Astrocyte (in vitro differentiated cells and primary cell): ENCODE data around the gene ACTRT2. TPM values are rescaled to one million over a fixed set of nuclear protein-coding genes. Genes with fewer than 3 reads are reported as not detected.

Experiments used
- DNase-seq: peaks from one replicate; pipeline ENCODE4 v3.0.0-alpha.2; 2010; ENCODE audit warnings: low read depth
- FAIRE-seq: peaks from 2 replicates; lab custom pipeline; 2011; peaks lifted over from hg19 to GRCh38; lab: Jason Lieb, UNC
- H2AFZ ChIP-seq: 2 replicates; pipeline ENCODE4 v1.6.0; 2012; ENCODE audit warnings: low read depth, low read length, inconsistent platforms
- H3K27ac ChIP-seq: 2 replicates; pipeline ENCODE4 v1.5.1; 2011; ENCODE audit warnings: low read depth, low read length, inconsistent platforms
- H3K27me3 ChIP-seq: 2 replicates; pipeline ENCODE4 v1.6.0; 2011; ENCODE audit warnings: low read length, inconsistent platforms; ENCODE audit not compliant: insufficient read depth
- H3K36me3 ChIP-seq: 2 replicates; pipeline ENCODE4 v1.5.1; 2011; ENCODE audit warnings: low read length, inconsistent platforms; ENCODE audit not compliant: insufficient read depth
- H3K4me1 ChIP-seq: 2 replicates; pipeline ENCODE4 v1.5.1; 2011; ENCODE audit warnings: low read length, inconsistent platforms; ENCODE audit not compliant: insufficient read depth
- H3K4me2 ChIP-seq: 2 replicates; pipeline ENCODE4 v1.6.0; 2012; ENCODE audit warnings: low read length, inconsistent platforms
- H3K4me3 ChIP-seq: 2 replicates; pipeline ENCODE4 v1.5.1; 2011; ENCODE audit warnings: low read depth, mild to moderate bottlenecking, low read length, inconsistent platforms; ENCODE audit not compliant: insufficient read depth
- H3K79me2 ChIP-seq: 2 replicates; pipeline ENCODE4 v1.6.0; 2012; ENCODE audit warnings: mild to moderate bottlenecking, low read length, inconsistent platforms; ENCODE audit not compliant: insufficient read depth
- H3K9ac ChIP-seq: 2 replicates; pipeline ENCODE4 v1.6.0; 2012; ENCODE audit warnings: mild to moderate bottlenecking, low read length, inconsistent platforms
- H3K9me3 ChIP-seq: 2 replicates; pipeline ENCODE4 v1.5.1; 2012; ENCODE audit warnings: low read depth, mild to moderate bottlenecking, low read length, inconsistent platforms; ENCODE audit not compliant: insufficient read depth
- H4K20me1 ChIP-seq: 2 replicates; pipeline ENCODE4 v1.6.0; 2012; ENCODE audit warnings: low read length, inconsistent platforms; ENCODE audit not compliant: insufficient read depth
- H3K27ac Mint-ChIP-seq: one replicate; pipeline ENCODE4 v1.8.0; 2021; ENCODE audit warnings: mild to moderate bottlenecking, mixed read lengths; ENCODE audit not compliant: unreplicated experiment
- H3K27me3 Mint-ChIP-seq: one replicate; pipeline ENCODE4 v1.8.0; 2021; ENCODE audit warnings: low read depth, mixed read lengths; ENCODE audit not compliant: unreplicated experiment
- H3K36me3 Mint-ChIP-seq: one replicate; pipeline ENCODE4 v1.8.0; 2021; ENCODE audit warnings: low read depth, mixed read lengths; ENCODE audit not compliant: unreplicated experiment
- H3K4me1 Mint-ChIP-seq: one replicate; pipeline ENCODE4 v1.8.0; 2021; ENCODE audit warnings: low read depth, mixed read lengths; ENCODE audit not compliant: unreplicated experiment
- H3K4me3 Mint-ChIP-seq: one replicate; pipeline ENCODE4 v1.8.0; 2021; ENCODE audit warnings: mild to moderate bottlenecking, moderate library complexity, mixed read lengths; ENCODE audit not compliant: unreplicated experiment
- H3K9me3 Mint-ChIP-seq: one replicate; pipeline ENCODE4 v1.8.0; 2021; ENCODE audit warnings: mild to moderate bottlenecking, mixed read lengths; ENCODE audit not compliant: unreplicated experiment
- EZH2 ChIP-seq: IDR thresholded peaks from 2 replicates; pipeline ENCODE4 v1.6.1; 2012; ENCODE audit warnings: mild to moderate bottlenecking, low read length, inconsistent platforms; ENCODE audit not compliant: insufficient read depth
- total RNA-seq: library from RNA; stranded (reverse); gene quantifications from 2 replicates; pipeline ENCODE4 v1.2.1, GENCODE V29; 2021
- TF ChIP-seq, protein P1 (sequence below): IDR thresholded peaks from 2 replicates; pipeline ENCODE4 v1.5.1; 2011; ENCODE audit warnings: low read depth, mild to moderate bottlenecking, inconsistent platforms, low read length, moderate library complexity; ENCODE audit not compliant: insufficient read depth

ACTRT2 gene
- total RNA-seq, 1 donor from 2014 or later = not detected

DNA sequence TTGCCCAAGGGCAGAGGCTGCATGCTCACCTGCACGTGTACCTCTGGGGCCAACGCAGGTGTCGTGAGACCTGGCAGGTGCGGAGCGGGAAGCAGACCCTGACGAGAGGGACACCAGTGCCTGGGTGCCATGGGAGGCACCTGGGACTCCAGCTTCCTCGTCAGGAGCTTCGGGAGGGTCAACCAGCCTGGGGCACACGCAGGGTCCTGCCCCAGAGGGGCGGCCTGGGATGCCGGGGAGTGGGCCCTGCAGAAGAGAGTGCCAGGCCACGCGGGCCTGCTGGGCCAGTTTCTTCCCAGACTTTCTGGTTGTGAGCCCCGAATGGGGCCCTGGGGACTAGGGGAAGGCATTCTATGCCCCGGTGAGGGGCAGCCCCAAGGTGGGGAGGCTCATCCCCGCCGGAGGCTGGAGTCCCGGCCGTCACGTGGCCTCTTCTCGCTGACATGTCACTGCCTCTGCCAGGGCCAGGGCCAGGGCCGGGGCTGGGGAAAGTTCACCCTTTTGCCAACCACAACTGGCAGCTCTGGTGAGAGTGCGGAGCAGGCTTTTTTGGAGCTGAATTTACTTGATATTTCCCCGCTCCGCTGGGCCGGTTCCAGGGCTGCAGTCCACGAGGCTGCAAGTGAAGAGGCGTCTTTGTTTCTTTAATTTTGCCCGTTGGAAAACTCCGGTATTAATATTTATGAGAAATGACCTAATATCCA is 38.5 kb upstream of the ACTRT2 start:
- Mint-ChIP-seq H3K27ac (no peak overlapping the region), H3K9me3 (no peaks in the 10 kb centered on the region), H3K4me1 (no peaks in the 10 kb centered on the region), H3K4me3 (no peak overlapping the region), H3K27me3 (peaks cover 10% of the 10 kb centered on the region), H3K36me3 (no peaks in the 10 kb centered on the region)
- Histone ChIP-seq H2AFZ (no peak overlapping the region), H3K36me3 (no peaks in the 10 kb centered on the region), H4K20me1 (no peaks in the 10 kb centered on the region), H3K4me1 (no peaks in the 10 kb centered on the region), H3K27me3 (no peaks in the 10 kb centered on the region), H3K79me2 (no peaks in the 10 kb centered on the region), H3K4me2 (no peak overlapping the region), H3K4me3 (no peak overlapping the region), H3K27ac (no peak overlapping the region), H3K9me3 (no peaks in the 10 kb centered on the region), H3K9ac (no peak overlapping the region)
- DNase-seq (no peak), FAIRE-seq (no peak)
- TF ChIP-seq EZH2 = no peak
- TF ChIP-seq, protein P1, sequence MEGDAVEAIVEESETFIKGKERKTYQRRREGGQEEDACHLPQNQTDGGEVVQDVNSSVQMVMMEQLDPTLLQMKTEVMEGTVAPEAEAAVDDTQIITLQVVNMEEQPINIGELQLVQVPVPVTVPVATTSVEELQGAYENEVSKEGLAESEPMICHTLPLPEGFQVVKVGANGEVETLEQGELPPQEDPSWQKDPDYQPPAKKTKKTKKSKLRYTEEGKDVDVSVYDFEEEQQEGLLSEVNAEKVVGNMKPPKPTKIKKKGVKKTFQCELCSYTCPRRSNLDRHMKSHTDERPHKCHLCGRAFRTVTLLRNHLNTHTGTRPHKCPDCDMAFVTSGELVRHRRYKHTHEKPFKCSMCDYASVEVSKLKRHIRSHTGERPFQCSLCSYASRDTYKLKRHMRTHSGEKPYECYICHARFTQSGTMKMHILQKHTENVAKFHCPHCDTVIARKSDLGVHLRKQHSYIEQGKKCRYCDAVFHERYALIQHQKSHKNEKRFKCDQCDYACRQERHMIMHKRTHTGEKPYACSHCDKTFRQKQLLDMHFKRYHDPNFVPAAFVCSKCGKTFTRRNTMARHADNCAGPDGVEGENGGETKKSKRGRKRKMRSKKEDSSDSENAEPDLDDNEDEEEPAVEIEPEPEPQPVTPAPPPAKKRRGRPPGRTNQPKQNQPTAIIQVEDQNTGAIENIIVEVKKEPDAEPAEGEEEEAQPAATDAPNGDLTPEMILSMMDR = no peak

DNA sequence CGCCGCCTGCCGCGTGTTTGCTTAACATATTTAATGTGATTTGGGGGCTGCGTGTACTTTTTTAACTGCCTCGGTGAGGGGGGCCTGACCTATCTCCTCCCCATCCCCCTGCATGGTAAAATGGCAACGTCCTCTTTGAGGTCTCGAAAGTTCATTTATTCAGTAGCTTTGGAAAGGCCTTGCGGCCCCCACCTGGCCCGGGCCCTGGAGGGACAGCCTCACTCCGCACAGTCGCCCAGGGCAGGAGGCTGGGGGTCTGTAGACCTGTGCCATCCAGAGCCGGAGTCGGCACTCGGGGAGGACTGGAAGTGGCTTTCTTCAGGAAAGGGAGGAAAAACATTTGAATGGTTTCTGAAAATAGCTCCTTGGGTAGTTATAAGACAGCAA is 38.0 kb upstream of the ACTRT2 start:
- Histone ChIP-seq H3K27ac (no peak overlapping the region), H3K9me3 (no peaks in the 10 kb centered on the region), H2AFZ (no peak overlapping the region), H3K36me3 (no peaks in the 10 kb centered on the region), H3K4me2 (no peak overlapping the region), H4K20me1 (no peaks in the 10 kb centered on the region), H3K4me3 (no peak overlapping the region), H3K4me1 (no peaks in the 10 kb centered on the region), H3K9ac (no peak overlapping the region), H3K27me3 (no peaks in the 10 kb centered on the region), H3K79me2 (no peaks in the 10 kb centered on the region)
- peaks cover 12% of the 10 kb centered on the region for H3K27me3 Mint-ChIP-seq
- FAIRE-seq = no peak
- TF ChIP-seq EZH2 = no peak
- TF ChIP-seq, protein P1 = no peak
- no peaks in the 10 kb centered on the region for H3K9me3 Mint-ChIP-seq
- H3K36me3 Mint-ChIP-seq = no peaks in the 10 kb centered on the region
- no peaks in the 10 kb centered on the region for H3K4me1 Mint-ChIP-seq
- H3K4me3 Mint-ChIP-seq = no peak overlapping the region
- H3K27ac Mint-ChIP-seq = no peak overlapping the region
- no peak for DNase-seq

DNA sequence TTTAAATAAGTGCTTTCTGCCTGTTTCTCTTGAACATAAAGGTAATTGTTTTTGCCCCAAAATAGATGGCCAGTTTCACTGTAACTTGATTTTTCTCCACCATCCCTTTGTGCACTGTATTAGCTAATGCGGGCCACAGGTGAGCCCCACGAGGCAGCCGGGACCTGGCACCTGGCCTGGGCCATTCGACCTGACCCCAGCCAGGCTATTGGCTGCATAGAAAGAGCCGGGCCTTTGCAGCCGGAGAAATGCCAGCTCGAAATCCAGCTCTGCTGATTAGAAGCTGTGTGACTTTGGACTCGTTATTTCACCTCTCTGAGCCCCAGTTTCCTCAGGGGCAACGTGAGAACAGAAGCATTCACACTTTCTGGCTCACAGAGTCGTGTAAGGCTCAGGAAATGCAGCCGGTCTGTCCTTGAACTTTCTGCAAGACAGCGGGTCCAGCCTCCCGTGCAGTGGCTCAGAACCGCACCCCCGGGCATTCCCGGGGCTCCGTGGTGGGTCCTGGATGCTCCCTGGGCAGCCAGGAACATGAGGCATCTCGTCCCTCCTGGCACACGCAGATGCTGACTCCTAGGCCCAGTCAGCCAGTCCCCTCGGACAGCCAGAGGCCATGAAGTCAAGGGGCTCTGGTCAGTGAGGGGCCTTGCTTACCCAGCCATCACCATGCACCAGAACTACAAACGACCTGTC is 37.4 kb upstream of the ACTRT2 start:
- H3K4me3 Mint-ChIP-seq = no peak overlapping the region
- no peaks in the 10 kb centered on the region for H3K36me3 Mint-ChIP-seq
- no peaks in the 10 kb centered on the region for H3K4me1 ChIP-seq
- H3K79me2 ChIP-seq = no peaks in the 10 kb centered on the region
- H3K4me2 ChIP-seq = no peak overlapping the region
- no peaks in the 10 kb centered on the region for H3K36me3 ChIP-seq
- H3K4me1 Mint-ChIP-seq = no peaks in the 10 kb centered on the region
- no peaks in the 10 kb centered on the region for H3K9me3 ChIP-seq
- H3K27ac ChIP-seq = no peak overlapping the region
- FAIRE-seq (no peak), DNase-seq (no peak)
- no peak overlapping the region for H3K4me3 ChIP-seq
- TF ChIP-seq, protein P1 = no peak
- no peak for TF ChIP-seq EZH2
- H3K27me3 Mint-ChIP-seq = peaks cover 13% of the 10 kb centered on the region
- H3K9me3 Mint-ChIP-seq = no peaks in the 10 kb centered on the region
- H2AFZ ChIP-seq = no peak overlapping the region
- H3K27ac Mint-ChIP-seq = no peak overlapping the region
- no peaks in the 10 kb centered on the region for H4K20me1 ChIP-seq
- H3K9ac ChIP-seq = no peak overlapping the region
- H3K27me3 ChIP-seq = no peaks in the 10 kb centered on the region
